HG03095 (cell line): ENCODE data around the gene FADS6.

Experiments
- ATAC-seq: cut with Tn5 transposase; IDR thresholded peaks from one replicate; pipeline ENCODE4 v1.9.1; 2021; ENCODE audit warnings: moderate library complexity; ENCODE audit not compliant: unreplicated experiment

Gene FADS6

GRCh38 chr17:74892013-74892841, 1.2 kb downstream of the FADS6 start:
- no peak for ATAC-seq

GRCh38 chr17:74890554-74890953, 2.9 kb downstream of the FADS6 start:
- no peak for ATAC-seq

GRCh38 chr17:74888469-74888868, 5.0 kb downstream of the FADS6 start:
- ATAC-seq: no peak

GRCh38 chr17:74883241-74883745, 10.1 kb downstream of the FADS6 start:
- ATAC-seq: no peak

- no peak for ATAC-seq
Observed at GRCh38 chr17:74882517-74883240, 10.8 kb downstream of the FADS6 start.

- no peak for ATAC-seq
Observed at GRCh38 chr17:74881073-74881472, 12.4 kb downstream of the FADS6 start.

- no peak for ATAC-seq
Observed at GRCh38 chr17:74879308-74879707, 14.1 kb downstream of the FADS6 start.

GRCh38 chr17:74878658-74879057, 14.8 kb downstream of the FADS6 start:
- ATAC-seq: no peak

GRCh38 chr17:74877592-74878548, 15.6 kb downstream of the FADS6 start:
- no peak for ATAC-seq

GRCh38 chr17:74875977-74876593, 17.3 kb downstream of the FADS6 start:
- no peak for ATAC-seq

GRCh38 chr17:74875155-74875976, 18.1 kb downstream of the FADS6 start:
- ATAC-seq: no peak

GRCh38 chr17:74874615-74875037, 18.8 kb downstream of the FADS6 start:
- ATAC-seq: no peak

GRCh38 chr17:74873874-74874614, 19.4 kb downstream of the FADS6 start:
- no peak for ATAC-seq

GRCh38 chr17:74873037-74873873, 20.2 kb downstream of the FADS6 start:
- peak; percentile 80 for ATAC-seq

- ATAC-seq: peak; percentile 16
Observed at GRCh38 chr17:74872313-74873036, 21.0 kb downstream of the FADS6 start, which contains the start of gene FDXR. TSS of gene FDXR (minus strand) at chr17:74872994. CDS start at chr17:74872944, 50 bp downstream.

GRCh38 chr17:74871356-74872076, 21.9 kb downstream of the FADS6 start:
- ATAC-seq: no peak

GRCh38 chr17:74870512-74870911, 22.9 kb downstream of the FADS6 start:
- ATAC-seq: no peak
